ENCODE measurements around the gene CD58.

CD58 gene

GRCh38 chr1:116508085-116508983, 62.5 kb downstream of the CD58 start:
- DNase-seq = no peak

GRCh38 chr1:116507631-116508030, 63.2 kb downstream of the CD58 start:
- no peak for DNase-seq

GRCh38 chr1:116506132-116507004, 64.5 kb downstream of the CD58 start:
- no peak for DNase-seq

- no peak for DNase-seq
These were observed 66.3 kb downstream of the CD58 start for GRCh38 chr1:116504308-116505156.

- DNase-seq = no peak
These were observed 67.1 kb downstream of the CD58 start for GRCh38 chr1:116503546-116504307.

- DNase-seq = no peak
These were observed 68.0 kb downstream of the CD58 start for GRCh38 chr1:116502671-116503314.

GRCh38 chr1:116501870-116502244, 69.0 kb downstream of the CD58 start:
- no peak for DNase-seq

- no peak for DNase-seq
These were observed 69.5 kb downstream of the CD58 start for GRCh38 chr1:116501125-116501869.

- DNase-seq = peak; percentile 35
These were observed 71.8 kb downstream of the CD58 start for GRCh38 chr1:116498789-116499628.

- DNase-seq = no peak
These were observed 73.2 kb downstream of the CD58 start for GRCh38 chr1:116497656-116498055.

GRCh38 chr1:116496898-116497297, 73.9 kb downstream of the CD58 start:
- DNase-seq = no peak

GRCh38 chr1:116496380-116496779, 74.4 kb downstream of the CD58 start:
- no peak for DNase-seq

- DNase-seq = no peak
These were observed 75.3 kb downstream of the CD58 start for GRCh38 chr1:116495535-116495934.

- DNase-seq = no peak
These were observed 76.1 kb downstream of the CD58 start for GRCh38 chr1:116494745-116495144.

- no peak for DNase-seq
These were observed 76.5 kb downstream of the CD58 start for GRCh38 chr1:116494353-116494692.

- no peak for DNase-seq
These were observed 77.1 kb downstream of the CD58 start for GRCh38 chr1:116493484-116494352.

GRCh38 chr1:116493036-116493435, 77.8 kb downstream of the CD58 start:
- DNase-seq = no peak

GRCh38 chr1:116492358-116492811, 78.4 kb downstream of the CD58 start:
- no peak for DNase-seq
